Mammary microvascular endothelial cell (primary cell): ENCODE measurements around the gene RAD52. TPM values are rescaled to one million over a fixed set of nuclear protein-coding genes. Genes with fewer than 3 reads are reported as not detected.

Experiments
- total RNA-seq: library from RNA; depleted of rRNA; stranded (reverse); fragments of >200 nt; gene quantifications from 2 replicates; pipeline ENCODE4 v1.2.3, GENCODE V29; 2015

RAD52 gene
- 4.6 and 10.2 TPM in 2 replicates for total RNA-seq

DNA sequence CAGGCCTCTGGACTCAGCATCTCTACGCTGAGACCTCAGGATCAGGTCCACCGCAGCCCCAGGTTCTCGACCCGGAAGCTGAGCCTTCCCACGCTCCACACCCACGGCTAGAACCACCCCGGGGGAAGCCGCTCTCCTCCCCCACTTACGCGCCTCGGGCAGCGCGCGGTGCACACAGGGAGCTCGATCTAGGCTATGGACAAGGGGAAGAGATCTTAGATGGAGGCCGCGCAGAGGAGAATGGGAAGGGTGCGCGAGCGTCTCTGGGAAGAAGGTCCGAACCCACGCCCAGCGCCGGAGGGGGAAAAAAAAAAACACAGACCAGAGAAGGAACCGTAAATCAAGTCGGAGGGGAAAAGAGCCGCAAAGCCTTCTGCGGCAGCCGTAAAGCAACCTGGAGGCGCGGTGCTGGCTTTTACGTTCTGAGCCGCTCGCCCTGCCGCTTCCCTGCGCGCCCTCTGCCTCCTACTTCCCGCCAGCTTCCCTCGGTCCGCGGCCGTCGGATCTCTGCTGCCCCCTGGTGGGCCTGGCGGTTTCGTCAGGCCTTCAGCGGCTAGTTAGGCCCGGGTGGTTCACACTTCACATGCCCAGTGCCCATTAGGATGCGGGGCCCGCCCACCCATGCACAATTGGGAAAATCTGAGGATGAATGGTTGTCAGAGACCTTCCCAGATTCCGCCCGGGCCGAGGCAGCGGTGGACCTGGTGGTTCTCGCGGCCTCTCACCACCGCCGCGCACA lies at the start of gene RAD52:
Gene RAD52 (minus strand): TSS at position 242 of the 739 bp plus-strand sequence. CDS start 16,636 bp downstream, outside the sequence.

DNA sequence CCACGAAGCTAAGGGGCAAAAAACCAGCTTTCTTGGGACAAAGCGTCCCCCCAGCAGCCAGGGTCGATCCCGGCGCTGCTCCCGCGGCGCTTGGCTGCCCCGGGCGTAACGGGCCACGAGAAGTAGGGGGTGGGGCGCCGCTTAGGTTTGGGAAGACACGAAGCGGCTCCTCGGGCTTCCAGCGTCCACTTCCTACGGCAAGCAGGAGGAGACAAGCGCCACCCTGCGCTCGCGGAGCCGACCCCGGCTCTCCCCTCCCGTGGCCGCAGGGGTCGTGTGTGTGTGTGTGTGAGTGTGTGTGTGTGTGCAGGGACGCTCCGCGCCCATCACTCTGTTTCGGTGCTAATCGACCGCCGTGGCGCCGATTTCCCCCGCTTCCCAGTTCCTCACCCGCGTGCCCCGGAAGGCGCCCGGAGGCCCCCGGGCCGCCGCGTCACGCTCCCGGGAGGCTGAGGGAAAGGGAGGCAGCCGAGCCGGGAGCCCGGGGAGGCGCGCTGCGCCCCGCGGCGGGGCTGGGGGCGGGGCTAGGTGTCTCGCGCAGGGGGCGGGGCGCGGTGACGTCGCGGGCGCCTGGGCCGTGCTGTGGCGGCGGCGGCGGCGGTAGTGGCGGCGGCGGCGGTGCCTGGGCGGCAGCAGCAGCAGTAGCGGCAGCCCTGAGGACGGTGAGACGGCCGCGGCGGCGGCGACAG lies 41.3 kb upstream of the RAD52 start, which contains the start of gene ERC1:
Gene ERC1 (plus strand): TSS at position 563 of the 689 bp plus-strand sequence. CDS start 36,681 bp downstream, outside the sequence.

Other genes with a start within 250 kb of the RAD52 start
- gene WNK1, start 197.1 kb downstream of the RAD52 start, total RNA-seq, result 43.2 and 54.5 TPM in 2 replicates
- gene ERC1, start 41.5 kb upstream of the RAD52 start, total RNA-seq, result 21.5 and 22.2 TPM in 2 replicates